ENCODE data around the gene WBP2NL. TPM values are rescaled to one million over a fixed set of nuclear protein-coding genes. Genes with fewer than 3 reads are reported as not detected.

WBP2NL gene
- total RNA-seq, 1 donor from 2014 or later: 0.26 TPM

DNA sequence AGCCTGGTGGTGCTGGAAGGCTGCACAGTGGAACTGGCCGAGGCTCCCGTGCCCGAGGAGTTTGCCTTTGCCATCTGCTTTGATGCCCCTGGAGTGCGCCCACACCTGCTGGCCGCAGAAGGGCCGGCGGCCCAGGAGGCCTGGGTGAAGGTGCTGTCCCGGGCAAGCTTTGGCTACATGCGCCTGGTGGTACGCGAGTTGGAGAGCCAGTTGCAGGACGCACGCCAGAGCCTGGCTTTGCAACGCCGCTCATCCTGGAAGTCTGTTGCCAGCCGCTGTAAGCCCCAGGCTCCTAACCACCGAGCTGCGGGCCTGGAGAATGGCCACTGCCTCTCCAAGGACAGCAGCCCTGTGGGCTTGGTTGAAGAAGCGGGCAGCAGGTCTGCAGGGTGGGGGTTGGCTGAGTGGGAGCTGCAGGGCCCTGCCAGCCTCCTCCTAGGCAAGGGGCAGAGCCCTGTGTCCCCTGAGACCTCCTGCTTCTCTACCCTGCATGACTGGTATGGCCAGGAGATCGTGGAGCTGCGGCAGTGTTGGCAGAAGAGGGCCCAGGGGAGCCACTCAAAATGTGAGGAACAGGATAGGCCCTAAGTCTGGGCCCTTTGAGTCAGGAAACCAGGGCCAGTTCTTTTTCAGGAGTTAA, 79.0 kb downstream of the WBP2NL start:
- Histone ChIP-seq H3K27me3 (ENCODE audit: control insufficient read depth, insufficient read depth, low read length) (no peaks in the 10 kb centered on the region), H3K4me3 (ENCODE audit: low read depth, low read length) (no peak overlapping the region), H3K36me3 (ENCODE audit: control insufficient read depth, insufficient read depth, low read length) (peaks cover 3% of the 10 kb centered on the region)
- TF ChIP-seq, protein P1, sequence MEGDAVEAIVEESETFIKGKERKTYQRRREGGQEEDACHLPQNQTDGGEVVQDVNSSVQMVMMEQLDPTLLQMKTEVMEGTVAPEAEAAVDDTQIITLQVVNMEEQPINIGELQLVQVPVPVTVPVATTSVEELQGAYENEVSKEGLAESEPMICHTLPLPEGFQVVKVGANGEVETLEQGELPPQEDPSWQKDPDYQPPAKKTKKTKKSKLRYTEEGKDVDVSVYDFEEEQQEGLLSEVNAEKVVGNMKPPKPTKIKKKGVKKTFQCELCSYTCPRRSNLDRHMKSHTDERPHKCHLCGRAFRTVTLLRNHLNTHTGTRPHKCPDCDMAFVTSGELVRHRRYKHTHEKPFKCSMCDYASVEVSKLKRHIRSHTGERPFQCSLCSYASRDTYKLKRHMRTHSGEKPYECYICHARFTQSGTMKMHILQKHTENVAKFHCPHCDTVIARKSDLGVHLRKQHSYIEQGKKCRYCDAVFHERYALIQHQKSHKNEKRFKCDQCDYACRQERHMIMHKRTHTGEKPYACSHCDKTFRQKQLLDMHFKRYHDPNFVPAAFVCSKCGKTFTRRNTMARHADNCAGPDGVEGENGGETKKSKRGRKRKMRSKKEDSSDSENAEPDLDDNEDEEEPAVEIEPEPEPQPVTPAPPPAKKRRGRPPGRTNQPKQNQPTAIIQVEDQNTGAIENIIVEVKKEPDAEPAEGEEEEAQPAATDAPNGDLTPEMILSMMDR (IDR thresholded peaks at IDR 0.05; ENCODE audit: insufficient read depth, low read length, severe bottlenecking): no peak
- DNase-seq (ENCODE audit: low read depth) (no peak), FAIRE-seq (no peak)

Other genes with a start within 250 kb of the WBP2NL start
- 5.4 and 6.1 TPM in 2 replicates for gene CCDC134, start 198.1 kb upstream of the WBP2NL start, total RNA-seq
- 44.2 and 66.4 TPM in 2 replicates for gene SREBF2, start 165.7 kb upstream of the WBP2NL start, total RNA-seq
- not detected in 2 replicates for gene SHISA8, start 83.7 kb upstream of the WBP2NL start, total RNA-seq
- under 0.01 TPM in 2 replicates for gene TNFRSF13C, start 72.0 kb upstream of the WBP2NL start, total RNA-seq
- 1.3 and 3.5 TPM in 2 replicates for gene CENPM, start 51.6 kb upstream of the WBP2NL start, total RNA-seq
- gene SEPTIN3, start 29.3 kb upstream of the WBP2NL start, total RNA-seq: under 0.01 TPM in 2 replicates
- gene NAGA, start 72.0 kb downstream of the WBP2NL start, total RNA-seq: 18.7 and 26.0 TPM in 2 replicates
- gene PHETA2, start 75.5 kb downstream of the WBP2NL start, total RNA-seq: 2.4 and 3.4 TPM in 2 replicates
- gene SMDT1, start 80.9 kb downstream of the WBP2NL start, total RNA-seq: 5.5 and 14.8 TPM in 2 replicates
- gene NDUFA6, start 92.0 kb downstream of the WBP2NL start, total RNA-seq: 64.8 and 68.0 TPM in 2 replicates
- gene CYP2D6, start 132.0 kb downstream of the WBP2NL start, total RNA-seq: 0.53 and 0.64 TPM in 2 replicates

All from bronchial epithelial cell (primary cell).